HepG2 (cell line): Measurements from ENCODE around the gene UNC5A.

ENCODE experiments used
- MYC ChIP-seq: sonication (generic); formaldehyde crosslinking; IDR thresholded peaks from 2 replicates; pipeline ENCODE4 v1.9.0; 2021; ENCODE audit warnings: missing genetic modification reagents, borderline replicate concordance
- POLR2A ChIP-seq, 2 experiments: IDR thresholded peaks; 2 replicates each; pipeline ENCODE4 v1.6.1; 2011; ENCODE audit warnings: low read depth in 2 of 2, low read length in 2 of 2, mild to moderate bottlenecking in 1 of 2, moderate library complexity in 1 of 2; ENCODE audit not compliant: insufficient read depth in 1 of 2
- ZNF263 ChIP-seq: sonication (generic); formaldehyde crosslinking; IDR thresholded peaks from 2 replicates; pipeline ENCODE4 v1.4.0; 2020; ENCODE audit warnings: missing genetic modification reagents
- ZNF343 ChIP-seq: sonication (generic); formaldehyde crosslinking; IDR thresholded peaks from 2 replicates; pipeline ENCODE4 v1.4.0; 2020; ENCODE audit warnings: mild to moderate bottlenecking, missing genetic modification reagents
- ZNF558 ChIP-seq: sonication (generic); formaldehyde crosslinking; IDR thresholded peaks from 2 replicates; pipeline ENCODE4 v1.9.0; 2022; ENCODE audit warnings: mild to moderate bottlenecking, missing genetic modification reagents, borderline replicate concordance
- ZZZ3 ChIP-seq: sonication (generic); formaldehyde crosslinking; IDR thresholded peaks from 2 replicates; pipeline ENCODE4 v1.4.0; 2020; ENCODE audit warnings: missing genetic modification reagents, mild to moderate bottlenecking, borderline replicate concordance

GRCh38 chr5:176881816-176882566 is 71.6 kb downstream of the UNC5A start:
- TF ChIP-seq ZZZ3 (no peak), ZNF263 (no peak), ZNF343 (no peak), POLR2A (IDR thresholded peaks at IDR 0.05; ENCODE audit: insufficient read depth in 1 of 2, low read depth in 2 of 2, low read length in 2 of 2) (no peak), ZNF558 (CRISPR knock-in tag) (no peak), MYC (CRISPR knock-in tag) (no peak)
